IMR-90 (cell line): ENCODE results near the gene ADGB. TPM values are rescaled to one million over a fixed set of nuclear protein-coding genes. Genes with fewer than 3 reads are reported as not detected.

Experiments
- ATAC-seq: fragments of 200-7000 bp; cut with Tn5 transposase; 2 replicates; pipeline ENCODE4 v1.9.1; 2020; ENCODE audit warnings: low read depth, mild to moderate bottlenecking, moderate library complexity
- BruUV-seq: library from RNA; stranded (reverse); fragments of 400-500 nt; replicated peaks from 2 replicates; lab custom pipeline; 2021; lab: Mats Ljungman, UMichigan
- CTCF ChIA-PET: fragments of 300-600 bp; formaldehyde crosslinking; extraction: SDS; loops from one replicate; lab custom pipeline; 2021; ENCODE audit warnings: antibody characterized with exemption; lab: Yijun Ruan, JAX
- POLR2A ChIA-PET: fragments of 300-600 bp; sonication (Branson Sonifier 250); formaldehyde crosslinking; loops from one replicate; lab custom pipeline; 2022; ENCODE audit warnings: antibody characterized with exemption; ENCODE audit not compliant: unreplicated experiment; lab: Charles Lee
- DNase-seq: peaks from one replicate; pipeline ENCODE4 v3.0.0; 2013
- H2AFZ ChIP-seq: replicated peaks from 2 replicates; pipeline ENCODE3; 2013; ENCODE audit warnings: low read length, mild to moderate bottlenecking; ENCODE audit not compliant: poor library complexity
- H2AK5ac ChIP-seq: 2 replicates; pipeline ENCODE4 v1.6.1; 2013; ENCODE audit warnings: low read depth, low read length, inconsistent platforms
- H2AK9ac ChIP-seq: replicated peaks from 2 replicates; pipeline ENCODE3; 2013; ENCODE audit warnings: mild to moderate bottlenecking, low read depth, low read length, moderate library complexity; ENCODE audit not compliant: poor library complexity
- H2BK120ac ChIP-seq: 2 replicates; pipeline ENCODE4 v1.6.1; 2013; ENCODE audit warnings: low read depth, low read length, inconsistent platforms
- H2BK15ac ChIP-seq: 3 replicates; pipeline ENCODE4 v1.6.1; 2013; ENCODE audit warnings: low read depth, low read length, inconsistent platforms
- H2BK20ac ChIP-seq: 2 replicates; pipeline ENCODE4 v1.6.1; 2013; ENCODE audit warnings: low read depth, mild to moderate bottlenecking, inconsistent platforms, low read length, moderate library complexity
- H2BK5ac ChIP-seq: 2 replicates; pipeline ENCODE4 v1.6.1; 2013; ENCODE audit warnings: mild to moderate bottlenecking, low read depth, low read length, inconsistent platforms; ENCODE audit not compliant: poor library complexity, severe bottlenecking
- H3K14ac ChIP-seq: replicated peaks from 2 replicates; pipeline ENCODE4 v1.6.1; 2013; ENCODE audit warnings: low read depth, low read length, inconsistent platforms
- H3K18ac ChIP-seq: 2 replicates; pipeline ENCODE4 v1.6.1; 2013; ENCODE audit warnings: low read depth, low read length, control low read depth
- H3K23ac ChIP-seq: 2 replicates; pipeline ENCODE4 v1.6.1; 2013; ENCODE audit warnings: low read depth, low read length, inconsistent platforms
- H3K27ac ChIP-seq: 2 replicates; pipeline ENCODE4 v1.5.1; 2013; ENCODE audit warnings: mild to moderate bottlenecking, control low read depth, low read length; ENCODE audit not compliant: insufficient read depth
- H3K27me3 ChIP-seq: 2 replicates; pipeline ENCODE4 v1.6.1; 2013; ENCODE audit warnings: low read length; ENCODE audit not compliant: control insufficient read depth, insufficient read depth
- H3K36me3 ChIP-seq: 2 replicates; pipeline ENCODE4 v1.6.1; 2013; ENCODE audit warnings: low read length, mixed read lengths; ENCODE audit not compliant: control insufficient read depth, insufficient read depth
- H3K4ac ChIP-seq: 2 replicates; pipeline ENCODE4 v1.6.1; 2013; ENCODE audit warnings: low read depth, low read length, inconsistent platforms
- H3K4me1 ChIP-seq: 2 replicates; pipeline ENCODE4 v1.6.1; 2013; ENCODE audit warnings: low read length, mixed read lengths; ENCODE audit not compliant: control insufficient read depth, insufficient read depth
- H3K4me2 ChIP-seq: 2 replicates; pipeline ENCODE4 v1.6.1; 2013; ENCODE audit warnings: low read depth, mild to moderate bottlenecking, control low read depth, low read length, moderate library complexity
- H3K4me3 ChIP-seq: 2 replicates; pipeline ENCODE4 v1.5.1; 2013; ENCODE audit warnings: low read depth, mild to moderate bottlenecking, control low read depth, low read length, moderate library complexity; ENCODE audit not compliant: insufficient read depth
- H3K56ac ChIP-seq: 2 replicates; pipeline ENCODE4 v1.6.1; 2013; ENCODE audit warnings: low read length, inconsistent platforms; ENCODE audit not compliant: insufficient read depth; ENCODE audit errors: extremely low read depth
- H3K79me1 ChIP-seq, 2 experiments: 2 replicates each; pipeline ENCODE4 v1.6.1; 2013; ENCODE audit warnings: low read length in 2 of 2, inconsistent platforms in 1 of 2, low read depth in 1 of 2
- H3K9ac ChIP-seq: 2 replicates; pipeline ENCODE4 v1.6.1; 2013; ENCODE audit warnings: low read depth, low read length, control low read depth
- H3K9me1 ChIP-seq: 2 replicates; pipeline ENCODE4 v1.6.1; 2013; ENCODE audit warnings: low read length, inconsistent platforms; ENCODE audit not compliant: insufficient read depth
- H3K9me3 ChIP-seq: 2 replicates; pipeline ENCODE4 v1.6.1; 2013; ENCODE audit warnings: low read length; ENCODE audit not compliant: control insufficient read depth, insufficient read depth
- H4K20me1 ChIP-seq: 2 replicates; pipeline ENCODE4 v1.6.1; 2013; ENCODE audit warnings: low read length, inconsistent platforms; ENCODE audit not compliant: insufficient read depth
- H4K5ac ChIP-seq: 2 replicates; pipeline ENCODE4 v1.6.1; 2013; ENCODE audit warnings: mild to moderate bottlenecking, low read depth, low read length, control low read depth
- H4K8ac ChIP-seq, 2 experiments: 2 replicates each; pipeline ENCODE4 v1.6.1; 2013; ENCODE audit warnings: low read depth in 2 of 2, low read length in 2 of 2, control low read depth in 1 of 2, inconsistent platforms in 1 of 2
- H4K91ac ChIP-seq: 2 replicates; pipeline ENCODE4 v1.6.1; 2013; ENCODE audit warnings: low read depth, low read length, inconsistent platforms; ENCODE audit not compliant: insufficient read depth
- BHLHE40 ChIP-seq: fragments of 150-350 bp; IDR thresholded peaks from 2 replicates; pipeline ENCODE4 v1.6.1; 2016; ENCODE audit warnings: mild to moderate bottlenecking, low read depth, low read length
- CEBPB ChIP-seq: IDR thresholded peaks from 2 replicates; pipeline ENCODE4 v1.6.1; 2012; ENCODE audit warnings: low read depth, low read length, improper control_type of control experiment
- CHD1 ChIP-seq: IDR thresholded peaks from 2 replicates; pipeline ENCODE4 v1.6.1; 2012; ENCODE audit warnings: low read depth, low read length, improper control_type of control experiment
- ELK1 ChIP-seq: fragments of 150-350 bp; IDR thresholded peaks from 2 replicates; pipeline ENCODE4 v1.6.1; 2016; ENCODE audit warnings: low read depth, mild to moderate bottlenecking, low read length, moderate library complexity, borderline replicate concordance
- FOS ChIP-seq: fragments of 150-350 bp; IDR thresholded peaks from 2 replicates; pipeline ENCODE4 v1.6.1; 2016; ENCODE audit warnings: low read depth, low read length
- MAFK ChIP-seq: IDR thresholded peaks from 2 replicates; pipeline ENCODE4 v1.6.1; 2012; ENCODE audit warnings: low read depth, low read length, improper control_type of control experiment
- MAZ ChIP-seq: IDR thresholded peaks from 2 replicates; pipeline ENCODE4 v1.6.1; 2012; ENCODE audit warnings: low read depth, mild to moderate bottlenecking, low read length, improper control_type of control experiment, moderate library complexity, borderline replicate concordance
- MXI1 ChIP-seq: IDR thresholded peaks from 2 replicates; pipeline ENCODE4 v1.6.1; 2012; ENCODE audit warnings: low read depth, mild to moderate bottlenecking, low read length, moderate library complexity, borderline replicate concordance
- NFE2L2 ChIP-seq: fragments of 150-350 bp; IDR thresholded peaks from 2 replicates; pipeline ENCODE4 v1.6.1; 2016; ENCODE audit warnings: low read depth, mild to moderate bottlenecking, low read length
- POLR2A ChIP-seq: IDR thresholded peaks from 2 replicates; pipeline ENCODE4 v1.6.1; 2012; ENCODE audit warnings: mild to moderate bottlenecking, low read depth, low read length
- RAD21 ChIP-seq: IDR thresholded peaks from 2 replicates; pipeline ENCODE4 v1.6.1; 2012; ENCODE audit warnings: low read length, improper control_type of control experiment
- RCOR1 ChIP-seq: IDR thresholded peaks from 2 replicates; pipeline ENCODE4 v1.6.1; 2012; ENCODE audit warnings: mild to moderate bottlenecking, low read length, improper control_type of control experiment; ENCODE audit not compliant: insufficient replicate concordance
- RFX5 ChIP-seq: IDR thresholded peaks from 2 replicates; pipeline ENCODE4 v1.8.0; 2012; ENCODE audit warnings: low read depth, mild to moderate bottlenecking, low read length, moderate library complexity
- SMC3 ChIP-seq: fragments of 150-350 bp; IDR thresholded peaks from 2 replicates; pipeline ENCODE4 v1.6.1; 2016; ENCODE audit warnings: low read depth, mild to moderate bottlenecking, antibody characterized with exemption, low read length, moderate library complexity
- USF2 ChIP-seq: fragments of 150-350 bp; IDR thresholded peaks from 2 replicates; pipeline ENCODE4 v1.6.1; 2017; ENCODE audit warnings: mild to moderate bottlenecking, antibody characterized with exemption, low read length, low read depth
- WGBS, 2 experiments: methylation state at CpG; one replicate each; pipeline versions ENCODE4 v1.1.5 to v1.1.7; 2013; ENCODE audit warnings: missing lambda C conversion rate in 2 of 2; ENCODE audit not compliant: insufficient read length in 1 of 2; ENCODE audit errors: extremely low coverage in 2 of 2; 5-methylcytosine and 5-hydroxymethylcytosine counted together
- dilution Hi-C: fragments of 300-500 bp; cut with HindIII; formaldehyde crosslinking; loops from one replicate; pipeline ENCODE4 v1.14.3; 2018; ENCODE audit warnings: low sequenced_read_pairs; ENCODE audit not compliant: unreplicated experiment
- in situ Hi-C: fragments of 300-500 bp; cut with MboI; formaldehyde crosslinking; loops from 3 replicates; pipeline ENCODE4 v1.14.3; 2019; ENCODE audit warnings: low sequenced_read_pairs, inconsistent platforms, mixed read lengths
- intact Hi-C: fragments of 100-400 bp; cut with micrococcal nuclease; formaldehyde crosslinking; loops from 2 replicates; pipeline ENCODE4 v1.10.0; 2022
- polyA plus RNA-seq, 3 experiments: library from polyadenylated mRNA; depleted of rRNA; stranded (reverse); fragments of >200 nt; gene quantifications; 2 replicates each; pipeline ENCODE4 v1.2.3, GENCODE V29; 2012; ENCODE audit warnings: low replicate concordance in 1 of 3
- total RNA-seq: library from RNA; depleted of rRNA; stranded (reverse); fragments of >200 nt; gene quantifications from 2 replicates; pipeline ENCODE4 v1.2.3, GENCODE V29; 2012
- TF ChIP-seq, protein P1 (sequence below): conservative IDR thresholded peaks from 2 replicates; pipeline ENCODE4 v1.5.1; 2012; ENCODE audit warnings: mild to moderate bottlenecking, low read depth, low read length, improper control_type of control experiment

Gene ADGB
- total and polyA plus RNA-seq, 2 of the 4 experiments (the other 2 are of a cell fraction), result not detected

DNA sequence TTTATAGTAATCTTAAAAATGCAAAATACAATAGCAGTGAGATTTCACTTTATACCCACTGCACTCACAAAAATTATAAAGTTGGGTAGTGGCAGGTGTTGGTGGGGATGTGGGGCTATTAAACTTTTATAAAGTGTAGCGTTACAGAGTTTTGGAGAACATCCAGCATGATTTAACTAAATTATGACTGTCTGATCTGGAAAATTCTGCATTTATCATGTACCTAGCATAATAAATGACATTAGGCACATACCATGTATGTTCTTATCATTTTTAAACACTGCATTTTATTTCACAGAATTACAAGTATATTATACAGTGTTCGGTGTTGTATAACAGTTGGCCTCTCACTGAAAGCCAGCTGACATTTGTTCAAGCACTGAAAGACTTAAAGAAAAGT, 169.9 kb downstream of the ADGB start:
- no peaks in the 10 kb centered on the region for H3K79me1 ChIP-seq
- ATAC-seq (no peak), DNase-seq (no peak)
- no peak overlapping the region for H3K27ac ChIP-seq
- WGBS, 2 experiments, result no CpG with 5 or more reads among the region's 2 CpGs
- BruUV-seq, result no TSS peak
- dilution Hi-C loops (no loop called here), in situ Hi-C loops (no loop called here), intact Hi-C loops (no loop called here)
- ChIA-PET CTCF (interaction anchor here (0.7 to 1.1 kb wide), 2 partner anchors 17 to 362 kb away, joined by 3 read pairs; no protein-coding TSS in a partner anchor), POLR2A (no interaction called here)
- no peak overlapping the region for H2BK5ac ChIP-seq
- no peak overlapping the region for H2BK120ac ChIP-seq
- no peaks in the 10 kb centered on the region for H3K36me3 ChIP-seq
- no peak overlapping the region for H3K23ac ChIP-seq
- no peak overlapping the region for H3K9ac ChIP-seq
- no peak overlapping the region for H3K4me2 ChIP-seq
- H2AFZ ChIP-seq, result no peak overlapping the region
- no peaks in the 10 kb centered on the region for H3K4me1 ChIP-seq
- H3K18ac ChIP-seq, result no peak overlapping the region
- H3K14ac ChIP-seq, result no peak overlapping the region
- H2BK20ac ChIP-seq, result no peak overlapping the region
- H2AK5ac ChIP-seq, result no peak overlapping the region
- no peaks in the 10 kb centered on the region for H3K9me3 ChIP-seq
- no peak overlapping the region for H4K91ac ChIP-seq
- H3K56ac ChIP-seq, result no peak overlapping the region
- H3K27me3 ChIP-seq, result no peaks in the 10 kb centered on the region
- H3K4me3 ChIP-seq, result no peak overlapping the region
- H3K4ac ChIP-seq, result no peak overlapping the region
- no peak overlapping the region for H4K5ac ChIP-seq
- TF ChIP-seq CHD1 (no peak), RAD21 (no peak), SMC3 (no peak), ELK1 (no peak), POLR2A (no peak), USF2 (no peak), FOS (no peak), RCOR1 (no peak), MAFK (no peak), BHLHE40 (no peak), CEBPB (no peak), MXI1 (no peak), MAZ (no peak), RFX5 (no peak), NFE2L2 (no peak)
- TF ChIP-seq, protein P1, sequence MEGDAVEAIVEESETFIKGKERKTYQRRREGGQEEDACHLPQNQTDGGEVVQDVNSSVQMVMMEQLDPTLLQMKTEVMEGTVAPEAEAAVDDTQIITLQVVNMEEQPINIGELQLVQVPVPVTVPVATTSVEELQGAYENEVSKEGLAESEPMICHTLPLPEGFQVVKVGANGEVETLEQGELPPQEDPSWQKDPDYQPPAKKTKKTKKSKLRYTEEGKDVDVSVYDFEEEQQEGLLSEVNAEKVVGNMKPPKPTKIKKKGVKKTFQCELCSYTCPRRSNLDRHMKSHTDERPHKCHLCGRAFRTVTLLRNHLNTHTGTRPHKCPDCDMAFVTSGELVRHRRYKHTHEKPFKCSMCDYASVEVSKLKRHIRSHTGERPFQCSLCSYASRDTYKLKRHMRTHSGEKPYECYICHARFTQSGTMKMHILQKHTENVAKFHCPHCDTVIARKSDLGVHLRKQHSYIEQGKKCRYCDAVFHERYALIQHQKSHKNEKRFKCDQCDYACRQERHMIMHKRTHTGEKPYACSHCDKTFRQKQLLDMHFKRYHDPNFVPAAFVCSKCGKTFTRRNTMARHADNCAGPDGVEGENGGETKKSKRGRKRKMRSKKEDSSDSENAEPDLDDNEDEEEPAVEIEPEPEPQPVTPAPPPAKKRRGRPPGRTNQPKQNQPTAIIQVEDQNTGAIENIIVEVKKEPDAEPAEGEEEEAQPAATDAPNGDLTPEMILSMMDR, result no peak
- no peak overlapping the region for H2BK15ac ChIP-seq
- no peaks in the 10 kb centered on the region for H4K20me1 ChIP-seq
- no peaks in the 10 kb centered on the region for H3K9me1 ChIP-seq
- no peak overlapping the region for H2AK9ac ChIP-seq
- no peak overlapping the region for H4K8ac ChIP-seq
